PFSK-1 (cell line): ENCODE data around the gene SLCO2A1.

ENCODE experiments used
- POLR2AphosphoS5 ChIP-seq: IDR thresholded peaks from 2 replicates; pipeline ENCODE4 v1.6.1; 2012; ENCODE audit warnings: low read depth, mild to moderate bottlenecking, control low read depth, low read length, moderate library complexity
- REST ChIP-seq, 2 experiments: IDR thresholded peaks; 2 replicates each; pipeline versions ENCODE4 v1.6.1 to v1.8.0; 2011 to 2012; ENCODE audit warnings: low read depth in 2 of 2, low read length in 2 of 2, control low read depth in 1 of 2, inconsistent platforms in 1 of 2, mild to moderate bottlenecking in 1 of 2, moderate library complexity in 1 of 2; ENCODE audit not compliant: insufficient read depth in 1 of 2
- TAF1 ChIP-seq: IDR thresholded peaks from 2 replicates; pipeline ENCODE4 v1.6.1; 2012; ENCODE audit warnings: low read length, control low read depth, borderline replicate concordance; ENCODE audit not compliant: insufficient read depth

GRCh38 chr3:134008630-134009156 lies 21.0 kb downstream of the SLCO2A1 start:
- TF ChIP-seq REST (IDR thresholded peaks at IDR 0.05; ENCODE audit: insufficient read depth in 1 of 2, low read depth in 2 of 2, low read length in 2 of 2) (no peak), POLR2AphosphoS5 (no peak), TAF1 (no peak)
